C4-2B (cell line): ENCODE results near the gene ATG7.

Experiments
- CTCF ChIP-seq: fragments of 450-650 bp; conservative IDR thresholded peaks from 2 replicates; pipeline ENCODE4 v1.5.1; 2017; ENCODE audit warnings: mild to moderate bottlenecking
- ZFX ChIP-seq: fragments of 450-650 bp; IDR thresholded peaks from 2 replicates; pipeline ENCODE4 v1.6.1; 2017

DNA sequence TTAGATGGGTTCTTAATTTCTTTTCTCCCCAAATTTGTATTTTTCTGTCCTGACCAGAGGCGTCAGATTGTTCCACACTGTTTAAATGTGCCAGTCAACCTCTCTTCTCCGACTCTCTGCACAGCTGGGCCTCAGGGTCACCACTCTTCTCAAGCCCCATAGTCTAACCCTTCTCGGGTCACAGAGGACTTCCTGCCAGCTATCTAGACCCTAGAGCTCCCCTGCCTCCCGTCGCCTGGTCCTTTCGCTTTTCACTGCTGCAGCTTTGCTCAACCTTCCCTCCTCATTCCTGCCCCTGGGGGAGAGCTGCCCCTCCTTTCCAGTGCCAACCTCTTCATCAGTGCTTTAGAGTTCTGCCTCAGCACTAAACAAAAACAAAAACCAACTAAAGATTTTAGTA, 151.7 kb downstream of the ATG7 start:
- TF ChIP-seq CTCF (no peak), ZFX (no peak)
